H9 (cell line): ENCODE measurements around the gene EHHADH. TPM values are rescaled to one million over a fixed set of nuclear protein-coding genes. Genes with fewer than 3 reads are reported as not detected.

Source experiments
- DNase-seq: peaks from one replicate; pipeline ENCODE4 v3.0.0-alpha.2; 2017
- H2AFZ ChIP-seq: one replicate; pipeline ENCODE4 v1.6.1; 2013; ENCODE audit warnings: mild to moderate bottlenecking, low read length, control low read depth, moderate library complexity
- H2AK5ac ChIP-seq: 2 replicates; pipeline ENCODE4 v1.6.1; 2013; ENCODE audit warnings: low read length, control low read depth, mixed read lengths; ENCODE audit not compliant: insufficient read length
- H2BK120ac ChIP-seq: one replicate; pipeline ENCODE4 v1.6.1; 2013; ENCODE audit warnings: low read depth, mild to moderate bottlenecking, low read length, control low read depth, inconsistent platforms; ENCODE audit not compliant: poor library complexity, severe bottlenecking
- H2BK12ac ChIP-seq: 2 replicates; pipeline ENCODE4 v1.6.1; 2013; ENCODE audit warnings: low read length, control low read depth, mixed read lengths, low read depth; ENCODE audit not compliant: insufficient read length
- H2BK15ac ChIP-seq: 2 replicates; pipeline ENCODE4 v1.6.1; 2013; ENCODE audit warnings: low read depth, low read length, control low read depth
- H2BK20ac ChIP-seq: one replicate; pipeline ENCODE4 v1.6.1; 2013; ENCODE audit warnings: low read depth, mild to moderate bottlenecking, low read length, control low read depth, inconsistent platforms; ENCODE audit not compliant: poor library complexity, severe bottlenecking
- H2BK5ac ChIP-seq: 2 replicates; pipeline ENCODE4 v1.6.1; 2013; ENCODE audit warnings: low read length, control low read depth, mixed read lengths; ENCODE audit not compliant: insufficient read length
- H3K14ac ChIP-seq: 2 replicates; pipeline ENCODE4 v1.6.1; 2013; ENCODE audit warnings: low read length, control low read depth; ENCODE audit not compliant: insufficient read depth
- H3K18ac ChIP-seq: 2 replicates; pipeline ENCODE4 v1.6.1; 2013; ENCODE audit warnings: low read depth, mild to moderate bottlenecking, mixed read lengths, low read length, control low read depth; ENCODE audit not compliant: insufficient read length
- H3K23ac ChIP-seq: 2 replicates; pipeline ENCODE4 v1.6.1; 2013; ENCODE audit warnings: low read length, control low read depth, mixed read lengths, low read depth; ENCODE audit not compliant: insufficient read length
- H3K23me2 ChIP-seq: 2 replicates; pipeline ENCODE4 v1.6.1; 2013; ENCODE audit warnings: low read depth, mild to moderate bottlenecking, mixed read lengths, low read length, control low read depth; ENCODE audit not compliant: insufficient read length, poor library complexity, severe bottlenecking
- H3K27ac ChIP-seq: 2 replicates; pipeline ENCODE4 v1.5.1; 2013; ENCODE audit warnings: low read length, control low read depth, mixed read lengths, low read depth; ENCODE audit not compliant: insufficient read length
- H3K27me3 ChIP-seq: 2 replicates; pipeline ENCODE4 v1.6.1; 2013; ENCODE audit warnings: low read length, control low read depth, inconsistent platforms; ENCODE audit not compliant: insufficient read depth
- H3K4ac ChIP-seq: 2 replicates; pipeline ENCODE4 v1.6.1; 2013; ENCODE audit warnings: low read depth, mild to moderate bottlenecking, control low read depth, inconsistent platforms, low read length, moderate library complexity
- H3K4me1 ChIP-seq: 2 replicates; pipeline ENCODE4 v1.6.1; 2013; ENCODE audit warnings: low read length, control low read depth, inconsistent platforms; ENCODE audit not compliant: insufficient read depth
- H3K4me2 ChIP-seq: 2 replicates; pipeline ENCODE4 v1.6.1; 2013; ENCODE audit warnings: low read length, control low read depth, mixed read lengths; ENCODE audit not compliant: insufficient read length, insufficient read depth
- H3K56ac ChIP-seq: 2 replicates; pipeline ENCODE4 v1.6.1; 2013; ENCODE audit warnings: low read depth, mild to moderate bottlenecking, mixed read lengths, low read length, control low read depth; ENCODE audit not compliant: insufficient read length
- H3K79me1 ChIP-seq: 2 replicates; pipeline ENCODE4 v1.6.1; 2013; ENCODE audit warnings: low read depth, mild to moderate bottlenecking, moderate library complexity, low read length, control low read depth, inconsistent platforms; ENCODE audit not compliant: insufficient read depth, poor library complexity, severe bottlenecking
- H3K79me2 ChIP-seq: 2 replicates; pipeline ENCODE4 v1.6.1; 2013; ENCODE audit warnings: low read length, control low read depth, inconsistent platforms; ENCODE audit not compliant: insufficient read depth
- H3K9ac ChIP-seq: 2 replicates; pipeline ENCODE4 v1.6.1; 2013; ENCODE audit warnings: low read length, control low read depth, mixed read lengths; ENCODE audit not compliant: insufficient read length; ENCODE audit errors: extremely low read depth
- H3K9me3 ChIP-seq: one replicate; pipeline ENCODE4 v1.6.1; 2013; ENCODE audit warnings: low read depth, low read length, inconsistent platforms; ENCODE audit not compliant: control insufficient read depth
- H3T11ph ChIP-seq: one replicate; pipeline ENCODE4 v1.6.1; 2013; ENCODE audit warnings: mild to moderate bottlenecking, low read length, control low read depth, inconsistent platforms
- H4K20me1 ChIP-seq: one replicate; pipeline ENCODE4 v1.6.1; 2013; ENCODE audit not compliant: control insufficient read depth, insufficient read length, insufficient read depth
- H4K5ac ChIP-seq: 2 replicates; pipeline ENCODE4 v1.6.1; 2013; ENCODE audit warnings: low read depth, mild to moderate bottlenecking, mixed read lengths, low read length, control low read depth; ENCODE audit not compliant: insufficient read length
- H4K8ac ChIP-seq: replicated peaks from 2 replicates; pipeline ENCODE4 v1.6.1; 2013; ENCODE audit warnings: low read length, control low read depth, mixed read lengths, low read depth; ENCODE audit not compliant: insufficient read length
- H4K91ac ChIP-seq: 2 replicates; pipeline ENCODE4 v1.6.1; 2013; ENCODE audit warnings: low read depth, mild to moderate bottlenecking, moderate library complexity, mixed read lengths, low read length, control low read depth; ENCODE audit not compliant: insufficient read length
- H3K27ac Mint-ChIP-seq, 3 experiments: 2 replicates in 2 of 3; 3 replicates in 1 of 3; pipeline ENCODE4 v1.8.0; 2020 to 2021; ENCODE audit warnings: mixed read lengths in 3 of 3, mild to moderate bottlenecking in 1 of 3, moderate library complexity in 1 of 3
- H3K27me3 Mint-ChIP-seq: 2 replicates; pipeline ENCODE4 v1.8.0; 2021; ENCODE audit warnings: low read depth, mild to moderate bottlenecking, moderate library complexity, mixed read lengths
- H3K36me3 Mint-ChIP-seq, 3 experiments: 2 replicates in 2 of 3; 3 replicates in 1 of 3; pipeline ENCODE4 v1.8.0; 2020 to 2021; ENCODE audit warnings: low read depth in 3 of 3, mixed read lengths in 3 of 3; ENCODE audit not compliant: insufficient read depth in 1 of 3
- H3K4me1 Mint-ChIP-seq, 2 experiments: 2 replicates each; pipeline ENCODE4 v1.8.0; 2020; ENCODE audit warnings: mixed read lengths in 2 of 2
- H3K4me3 Mint-ChIP-seq, 2 experiments: 2 replicates in 1 of 2; 3 replicates in 1 of 2; pipeline ENCODE4 v1.8.0; 2020 to 2021; ENCODE audit warnings: mild to moderate bottlenecking in 2 of 2, mixed read lengths in 2 of 2, moderate library complexity in 1 of 2
- H3K9me3 Mint-ChIP-seq, 2 experiments: 2 replicates in 1 of 2; 3 replicates in 1 of 2; pipeline ENCODE4 v1.8.0; 2020; ENCODE audit warnings: mild to moderate bottlenecking in 2 of 2, mixed read lengths in 2 of 2, moderate library complexity in 1 of 2
- whole genome bisulfite sequencing: extraction: QIAGEN DNeasy Blood & Tissue Kit; methylation state at CpG from one replicate; pipeline ENCODE4 v1.1.7; 2013; ENCODE audit warnings: missing lambda C conversion rate, low lambda C conversion rate, mixed read lengths; ENCODE audit not compliant: insufficient read length; ENCODE audit errors: extremely low coverage; 5-methylcytosine and 5-hydroxymethylcytosine counted together
- total RNA-seq: library from RNA; stranded (reverse); gene quantifications from 2 replicates; pipeline ENCODE4 v1.2.1, GENCODE V29; 2021
- TF ChIP-seq, protein P1 (sequence below): fragments of 200-600 bp; sonication (generic); conservative IDR thresholded peaks from 3 replicates; pipeline ENCODE4 v1.8.0; 2021; ENCODE audit warnings: antibody characterized with exemption, mild to moderate bottlenecking

Gene EHHADH
- total RNA-seq, 1 experiment from 2014 or later, result 2.1 TPM

DNA sequence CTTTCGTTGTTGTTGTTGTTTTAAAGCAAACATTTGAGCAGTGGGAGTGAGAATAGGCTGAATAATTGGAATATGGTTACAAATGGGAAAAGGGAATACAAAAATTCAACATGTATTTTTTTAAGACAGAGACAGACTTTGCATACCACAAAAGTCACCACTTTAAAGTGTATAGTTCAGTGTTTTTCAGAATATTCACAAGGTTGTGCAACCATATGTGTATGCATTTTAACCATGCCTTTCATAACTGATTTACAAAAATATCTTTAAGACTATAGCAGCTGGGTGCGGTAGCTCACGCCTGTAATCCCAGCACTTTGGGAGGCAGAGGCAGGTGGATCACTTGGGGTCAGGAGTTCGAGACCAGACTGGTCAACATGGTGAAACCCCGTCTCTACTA lies 41.3 kb downstream of the EHHADH start:
- DNase-seq, result no peak
- Histone ChIP-seq H2BK15ac (no peak overlapping the region), H2BK120ac (no peak overlapping the region), H3K4ac (no peak overlapping the region), H3K23me2 (no peaks in the 10 kb centered on the region), H3K14ac (no peak overlapping the region), H3K9me3 (no peaks in the 10 kb centered on the region), H3K4me2 (no peak overlapping the region), H3K27ac (no peak overlapping the region), H4K8ac (no peak overlapping the region), H3T11ph (no peak overlapping the region), H2BK12ac (no peak overlapping the region), H2BK5ac (no peak overlapping the region), H2BK20ac (no peak overlapping the region), H3K23ac (no peak overlapping the region), H4K91ac (no peak overlapping the region), H3K27me3 (no peaks in the 10 kb centered on the region), H3K56ac (no peak overlapping the region), H3K4me1 (no peaks in the 10 kb centered on the region; the same call in 1 of the 2 replicates), H3K79me2 (no peaks in the 10 kb centered on the region), H2AFZ (no peak overlapping the region), H4K20me1 (no peaks in the 10 kb centered on the region), H3K18ac (no peak overlapping the region), H3K9ac (no peak overlapping the region), H4K5ac (no peak overlapping the region), H3K79me1 (no peaks in the 10 kb centered on the region), H2AK5ac (no peak overlapping the region)
- TF ChIP-seq, protein P1, sequence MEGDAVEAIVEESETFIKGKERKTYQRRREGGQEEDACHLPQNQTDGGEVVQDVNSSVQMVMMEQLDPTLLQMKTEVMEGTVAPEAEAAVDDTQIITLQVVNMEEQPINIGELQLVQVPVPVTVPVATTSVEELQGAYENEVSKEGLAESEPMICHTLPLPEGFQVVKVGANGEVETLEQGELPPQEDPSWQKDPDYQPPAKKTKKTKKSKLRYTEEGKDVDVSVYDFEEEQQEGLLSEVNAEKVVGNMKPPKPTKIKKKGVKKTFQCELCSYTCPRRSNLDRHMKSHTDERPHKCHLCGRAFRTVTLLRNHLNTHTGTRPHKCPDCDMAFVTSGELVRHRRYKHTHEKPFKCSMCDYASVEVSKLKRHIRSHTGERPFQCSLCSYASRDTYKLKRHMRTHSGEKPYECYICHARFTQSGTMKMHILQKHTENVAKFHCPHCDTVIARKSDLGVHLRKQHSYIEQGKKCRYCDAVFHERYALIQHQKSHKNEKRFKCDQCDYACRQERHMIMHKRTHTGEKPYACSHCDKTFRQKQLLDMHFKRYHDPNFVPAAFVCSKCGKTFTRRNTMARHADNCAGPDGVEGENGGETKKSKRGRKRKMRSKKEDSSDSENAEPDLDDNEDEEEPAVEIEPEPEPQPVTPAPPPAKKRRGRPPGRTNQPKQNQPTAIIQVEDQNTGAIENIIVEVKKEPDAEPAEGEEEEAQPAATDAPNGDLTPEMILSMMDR, result no peak
- WGBS, result no CpG with 5 or more reads among the region's 5 CpGs
- Mint-ChIP-seq H3K9me3 (no peaks in the 10 kb centered on the region), H3K4me1 (peaks cover 14 to 17% of the 10 kb centered on the region in 2 experiments), H3K27ac (no peak overlapping the region), H3K27me3 (no peaks in the 10 kb centered on the region), H3K36me3 (no peaks in the 10 kb centered on the region), H3K4me3 (no peak overlapping the region)
